Measurements from ENCODE around the gene OSCP1.

Gene OSCP1

GRCh38 chr1:36433102-36433501 is 17.1 kb downstream of the OSCP1 start:
- H3K4me3 ChIP-seq (replicated peaks; ENCODE audit: insufficient read depth, low read length), result no peak overlapping the region
- no peaks in the 10 kb centered on the region for H3K27me3 ChIP-seq (ENCODE audit: insufficient read depth, poor library complexity, severe bottlenecking)
- TF ChIP-seq REST (IDR thresholded peaks at IDR 0.05; ENCODE audit: insufficient replicate concordance, low read depth) (no peak), GABPA (IDR thresholded peaks at IDR 0.05; ENCODE audit: low read depth) (no peak), POLR2AphosphoS5 (IDR thresholded peaks at IDR 0.05; ENCODE audit: low read depth) (no peak), SPI1 (IDR thresholded peaks at IDR 0.05; ENCODE audit: borderline replicate concordance, low read depth) (no peak)
- TF ChIP-seq, protein P1, sequence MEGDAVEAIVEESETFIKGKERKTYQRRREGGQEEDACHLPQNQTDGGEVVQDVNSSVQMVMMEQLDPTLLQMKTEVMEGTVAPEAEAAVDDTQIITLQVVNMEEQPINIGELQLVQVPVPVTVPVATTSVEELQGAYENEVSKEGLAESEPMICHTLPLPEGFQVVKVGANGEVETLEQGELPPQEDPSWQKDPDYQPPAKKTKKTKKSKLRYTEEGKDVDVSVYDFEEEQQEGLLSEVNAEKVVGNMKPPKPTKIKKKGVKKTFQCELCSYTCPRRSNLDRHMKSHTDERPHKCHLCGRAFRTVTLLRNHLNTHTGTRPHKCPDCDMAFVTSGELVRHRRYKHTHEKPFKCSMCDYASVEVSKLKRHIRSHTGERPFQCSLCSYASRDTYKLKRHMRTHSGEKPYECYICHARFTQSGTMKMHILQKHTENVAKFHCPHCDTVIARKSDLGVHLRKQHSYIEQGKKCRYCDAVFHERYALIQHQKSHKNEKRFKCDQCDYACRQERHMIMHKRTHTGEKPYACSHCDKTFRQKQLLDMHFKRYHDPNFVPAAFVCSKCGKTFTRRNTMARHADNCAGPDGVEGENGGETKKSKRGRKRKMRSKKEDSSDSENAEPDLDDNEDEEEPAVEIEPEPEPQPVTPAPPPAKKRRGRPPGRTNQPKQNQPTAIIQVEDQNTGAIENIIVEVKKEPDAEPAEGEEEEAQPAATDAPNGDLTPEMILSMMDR (IDR thresholded peaks at IDR 0.05; ENCODE audit: insufficient read depth, low read length), result no peak
- no peak for DNase-seq (ENCODE audit: low read depth in 1 of 2, low spot score in 1 of 2)
- H3K27ac ChIP-seq (replicated peaks), result no peak overlapping the region

- H3K4me3 ChIP-seq (replicated peaks; ENCODE audit: insufficient read depth, low read length), result no peak overlapping the region
- H3K27me3 ChIP-seq (ENCODE audit: insufficient read depth, poor library complexity, severe bottlenecking), result no peaks in the 10 kb centered on the region
- DNase-seq (ENCODE audit: low read depth in 1 of 2, low spot score in 1 of 2), result no peak
- TF ChIP-seq REST (IDR thresholded peaks at IDR 0.05; ENCODE audit: insufficient replicate concordance, low read depth) (no peak), GABPA (IDR thresholded peaks at IDR 0.05; ENCODE audit: low read depth) (no peak), POLR2AphosphoS5 (IDR thresholded peaks at IDR 0.05; ENCODE audit: low read depth) (no peak), SPI1 (IDR thresholded peaks at IDR 0.05; ENCODE audit: borderline replicate concordance, low read depth) (no peak)
- TF ChIP-seq, protein P1 (IDR thresholded peaks at IDR 0.05; ENCODE audit: insufficient read depth, low read length), result no peak
- H3K27ac ChIP-seq (replicated peaks), result no peak overlapping the region
These were observed 17.6 kb downstream of the OSCP1 start for GRCh38 chr1:36432616-36433015.

DNA sequence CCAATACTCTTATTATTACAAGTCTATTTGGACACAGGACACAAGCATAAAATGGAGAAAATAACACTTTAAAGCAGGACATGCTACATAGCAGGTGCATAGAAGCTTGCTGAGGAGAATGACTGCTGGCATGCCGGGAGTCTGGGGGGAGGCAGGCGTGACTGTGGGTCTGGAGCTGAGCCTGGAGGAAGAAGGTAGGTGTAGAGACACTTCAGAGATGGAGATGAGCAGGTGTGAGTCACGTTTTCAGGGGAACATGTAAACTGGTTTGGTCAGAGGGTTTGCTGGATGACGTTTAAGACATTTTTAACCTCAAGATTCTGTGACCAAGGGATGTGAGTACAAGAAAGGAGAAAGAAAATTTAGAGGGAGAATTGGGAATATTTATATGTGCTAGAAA is 24.5 kb downstream of the OSCP1 start:
- TF ChIP-seq GABPA (IDR thresholded peaks at IDR 0.05; ENCODE audit: low read depth), result no peak
- TF ChIP-seq REST (IDR thresholded peaks at IDR 0.05; ENCODE audit: insufficient replicate concordance, low read depth), result no peak
- no peak for TF ChIP-seq POLR2AphosphoS5 (IDR thresholded peaks at IDR 0.05; ENCODE audit: low read depth)
- TF ChIP-seq, protein P1 (IDR thresholded peaks at IDR 0.05; ENCODE audit: insufficient read depth, low read length), result no peak
- no peak for TF ChIP-seq SPI1 (IDR thresholded peaks at IDR 0.05; ENCODE audit: borderline replicate concordance, low read depth)
- Histone ChIP-seq H3K4me3 (replicated peaks; ENCODE audit: insufficient read depth, low read length) (no peak overlapping the region), H3K27ac (replicated peaks) (no peak overlapping the region), H3K27me3 (ENCODE audit: insufficient read depth, poor library complexity, severe bottlenecking) (no peaks in the 10 kb centered on the region)
- DNase-seq (ENCODE audit: low read depth in 1 of 2, low spot score in 1 of 2), result no peak
